ENCODE data around the gene KRTAP5-2. TPM values are rescaled to one million over a fixed set of nuclear protein-coding genes. Genes with fewer than 3 reads are reported as not detected.
A peak's percentile ranks its signal among the peaks of the same experiment; 100 is the strongest.

The KRTAP5-2 gene
- total and polyA plus RNA-seq, 2 of the 8 experiments (the other 6 are each of a cell fraction or from before 2014, with no cell fraction given): not detected

DNA sequence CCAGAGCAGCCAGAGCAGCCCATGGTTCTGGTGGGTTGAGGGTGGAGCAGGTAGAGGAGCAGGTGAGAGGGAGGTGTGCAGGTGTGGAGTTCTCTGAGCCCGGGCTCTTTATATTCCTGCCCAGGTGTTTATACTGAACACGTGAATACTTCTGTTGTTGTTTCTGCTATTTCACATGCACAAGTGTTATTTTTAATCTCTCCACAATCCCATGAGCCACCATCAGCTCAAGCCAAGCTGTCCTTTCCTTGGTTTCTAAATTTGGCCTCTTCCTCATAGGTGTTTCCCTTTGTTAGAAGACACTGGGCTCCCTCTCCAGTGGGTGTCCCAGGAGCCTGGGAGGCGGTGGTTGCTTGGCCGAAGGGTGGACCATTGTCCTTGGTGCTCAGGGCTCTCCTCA is 10.3 kb upstream of the KRTAP5-2 start, which contains the start of gene KRTAP5-3:
Gene KRTAP5-3 (minus strand): TSS at position 101 of the 400 bp plus-strand sequence. CDS start 78 bp downstream, at position 23.
- no peak within 1 kb of the TSS for H3K27ac ChIP-seq (ENCODE audit: low read depth, low read length)
- no peak within 1 kb of the TSS for H2BK12ac ChIP-seq (ENCODE audit: low read depth, low read length)
- H4K8ac ChIP-seq (ENCODE audit: extremely low read depth, insufficient read depth, low read length): no peak within 1 kb of the TSS; the same call in 1 of the 2 replicates
- H3K23me2 ChIP-seq (ENCODE audit: low read depth, low read length): peaks cover 2% of the 10 kb centered on the region; the same call in 1 of the 2 replicates
- peaks cover 0 to 3% of the 10 kb centered on the region in 2 experiments; a peak in 1 of 4 replicates for H3K9me3 ChIP-seq (ENCODE audit: insufficient read depth in 2 of 2, low read depth in 1 of 2, low read length in 1 of 2)
- no peak within 1 kb of the TSS for H3K14ac ChIP-seq (ENCODE audit: insufficient read length)
- peaks cover 0 to 2% of the 10 kb centered on the region in 2 experiments for H4K20me1 ChIP-seq (replicated peaks in 1 of 2; ENCODE audit: control insufficient read depth in 1 of 2, insufficient read depth in 2 of 2, low read length in 2 of 2)
- POLR2A ChIA-PET (ENCODE audit: partially characterized antibody): no interaction called here
- no peak within 1 kb of the TSS for H3K56ac ChIP-seq (replicated peaks; ENCODE audit: insufficient read length, low read depth, low read length)
- no peak within 1 kb of the TSS for H3K4me3 ChIP-seq (ENCODE audit: extremely low read depth in 1 of 4, insufficient read depth in 2 of 4, low read depth in 3 of 4, low read length in 4 of 4)
- CTCF ChIA-PET (ENCODE audit: partially characterized antibody): interaction anchor here (0.6 to 1.9 kb wide), 5 partner anchors 13 to 62 kb away, joined by 3 to 8 read pairs (median 3); no protein-coding TSS in a partner anchor
- no peaks in the 10 kb centered on the region for H3K79me1 ChIP-seq (ENCODE audit: low read depth, low read length)
- H3K23ac ChIP-seq (ENCODE audit: insufficient read length): no peak within 1 kb of the TSS
- FAIRE-seq (no peak), DNase-seq (ENCODE audit: low read depth in 1 of 2, low spot score in 2 of 2) (no peak)
- no peak within 1 kb of the TSS for H2BK5ac ChIP-seq (ENCODE audit: low read depth, low read length)
- no peak within 1 kb of the TSS for H2BK20ac ChIP-seq (ENCODE audit: low read length)
- no peak within 1 kb of the TSS for H4K5ac ChIP-seq (ENCODE audit: insufficient read length, low read depth, low read length)
- no peak within 1 kb of the TSS for H3K9ac ChIP-seq (replicated peaks in 1 of 4; ENCODE audit: extremely low read depth in 1 of 4, low read depth in 3 of 4, low read length in 3 of 4)
- no peak within 1 kb of the TSS for H3K4ac ChIP-seq (replicated peaks; ENCODE audit: insufficient read length, low read depth, low read length)
- no peak within 1 kb of the TSS for H2BK120ac ChIP-seq (replicated peaks; ENCODE audit: low read depth, low read length)
- H2AFZ ChIP-seq (ENCODE audit: low read length): peak within 1 kb of the TSS; percentile 40; the same call in 1 of the 2 replicates
- no peak within 1 kb of the TSS for H2AK5ac ChIP-seq (ENCODE audit: low read depth, low read length)
- H3K36me3 ChIP-seq (ENCODE audit: control insufficient read depth in 2 of 4, insufficient read depth in 4 of 4, low read length in 3 of 4): no peaks in the 10 kb centered on the region
- WGBS, 2 experiments (ENCODE audit: extremely low coverage in 1 of 2, insufficient coverage in 1 of 2, insufficient read length in 1 of 2, insufficient replicate concordance in 2 of 2, low coverage in 1 of 2, low lambda C conversion rate in 2 of 2, missing lambda C conversion rate in 1 of 2): 84% methylated on average over 4 of the region's 4 CpGs; no CpG with 5 or more reads in 1 of the 2 experiments
- no peaks in the 10 kb centered on the region for H3K27me3 ChIP-seq (replicated peaks in 1 of 4; ENCODE audit: control insufficient read depth in 3 of 4, extremely low read depth in 1 of 4, insufficient read depth in 3 of 4, low read length in 3 of 4)
- H3K4me2 ChIP-seq (ENCODE audit: insufficient read depth in 1 of 2, low read depth in 2 of 2, low read length in 2 of 2): 0 out of 4 replicates have a peak within 1 kb of the TSS, but pooled peaks of 1 of the 2 experiments have one; percentile 21
- no peak within 1 kb of the TSS for H2BK15ac ChIP-seq (ENCODE audit: low read length)
- no peak within 1 kb of the TSS; the same call in 1 of the 2 replicates for H3K18ac ChIP-seq (ENCODE audit: extremely low read depth, low read length)
- H3K79me2 ChIP-seq (ENCODE audit: control insufficient read depth in 1 of 2, insufficient read depth in 2 of 2, low read length in 2 of 2): no peaks in the 10 kb centered on the region
- no peaks in the 10 kb centered on the region for H3K4me1 ChIP-seq (replicated peaks in 1 of 4; ENCODE audit: control insufficient read depth in 3 of 4, insufficient read depth in 4 of 4, low read length in 3 of 4)
- no peak within 1 kb of the TSS for H4K91ac ChIP-seq (replicated peaks; ENCODE audit: insufficient read length, low read length)
- no peak for TF ChIP-seq RFX5 (IDR thresholded peaks at IDR 0.05; ENCODE audit: borderline replicate concordance, low read depth, low read length)
- no peak for TF ChIP-seq SP4 (IDR thresholded peaks at IDR 0.05; ENCODE audit: low read length)
- TF ChIP-seq CHD1 (IDR thresholded peaks at IDR 0.05; ENCODE audit: low read depth, low read length): no peak
- TF ChIP-seq TEAD4 (IDR thresholded peaks at IDR 0.05; ENCODE audit: low read depth, low read length): no peak
- TF ChIP-seq GABPA (IDR thresholded peaks at IDR 0.05; ENCODE audit: borderline replicate concordance, insufficient read depth, low read length): no peak
- TF ChIP-seq BACH1 (IDR thresholded peaks at IDR 0.05; ENCODE audit: low read length): no peak
- no peak for TF ChIP-seq YY1 (IDR thresholded peaks at IDR 0.05; ENCODE audit: low read depth, low read length)

Measured in H1 (cell line).